GM12892 (cell line): Measurements from ENCODE around the gene ARHGAP35.
A peak's percentile ranks its signal among the peaks of the same experiment; 100 is the strongest.

Experiments used
- DNase-seq: peaks from one replicate; pipeline ENCODE4 v3.0.0; 2011; ENCODE audit not compliant: insufficient read length
- FAIRE-seq: peaks from 2 replicates; lab custom pipeline; 2011; peaks lifted over from hg19 to GRCh38; lab: Jason Lieb, UNC
- POLR2A ChIP-seq: IDR thresholded peaks from 2 replicates; pipeline ENCODE4 v1.6.1; 2011; ENCODE audit warnings: low read depth, low read length, control low read depth
- POLR2AphosphoS5 ChIP-seq: IDR thresholded peaks from 2 replicates; pipeline ENCODE4 v1.6.1; 2011; ENCODE audit warnings: low read depth, low read length, control low read depth
- TAF1 ChIP-seq: IDR thresholded peaks from 2 replicates; pipeline ENCODE4 v1.6.1; 2011; ENCODE audit warnings: low read depth, mild to moderate bottlenecking, control low read depth, low read length, borderline replicate concordance

The ARHGAP35 gene

DNA sequence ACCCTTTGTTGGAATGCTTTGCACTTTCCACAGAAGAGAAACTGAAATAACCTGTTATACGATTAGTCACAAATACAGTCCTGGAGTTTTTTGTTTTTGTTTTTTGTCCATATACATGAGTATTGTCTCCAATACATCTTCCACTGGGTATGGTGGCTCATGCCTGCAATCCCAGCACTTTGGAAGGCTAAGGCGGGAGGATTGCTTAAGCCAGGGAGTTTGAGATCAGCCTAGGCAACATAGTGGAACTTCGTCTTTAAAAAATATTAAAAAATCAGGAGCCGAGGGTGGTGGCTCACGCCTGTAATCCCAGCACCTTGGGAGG, 35.1 kb upstream of the ARHGAP35 start:
- FAIRE-seq = no peak
- TF ChIP-seq POLR2AphosphoS5 = no peak
- TF ChIP-seq TAF1 = no peak
- TF ChIP-seq POLR2A = no peak
- no peak for DNase-seq

DNA sequence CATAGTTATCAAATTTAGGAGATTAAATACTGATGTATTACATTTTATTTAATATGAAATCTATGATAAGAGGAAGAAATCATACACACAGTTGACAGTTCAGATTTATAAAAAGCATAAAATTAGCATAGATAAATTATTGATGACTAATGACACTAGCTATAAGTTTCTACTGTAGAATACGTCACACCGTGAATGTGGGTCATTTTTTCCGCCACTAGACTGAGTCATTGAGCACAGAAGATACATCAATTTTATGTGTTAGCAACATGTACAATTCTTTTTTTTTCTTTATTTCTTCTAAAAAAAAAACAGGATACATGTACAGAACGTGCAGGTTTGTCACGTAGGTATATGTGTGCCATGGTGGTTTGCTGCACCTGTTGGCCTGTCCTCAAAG, 32.3 kb upstream of the ARHGAP35 start:
- FAIRE-seq = no peak

GRCh38 chr19:46830864-46831263, 29.9 kb upstream of the ARHGAP35 start:
- no peak for FAIRE-seq
- no peak for DNase-seq
- no peak for TF ChIP-seq TAF1
- no peak for TF ChIP-seq POLR2AphosphoS5
- no peak for TF ChIP-seq POLR2A

More for the DNA sequence above, 32.3 kb upstream of the ARHGAP35 start:
- DNase-seq = no peak
- TF ChIP-seq POLR2A = no peak
- TF ChIP-seq TAF1 = no peak
- TF ChIP-seq POLR2AphosphoS5 = no peak

DNA sequence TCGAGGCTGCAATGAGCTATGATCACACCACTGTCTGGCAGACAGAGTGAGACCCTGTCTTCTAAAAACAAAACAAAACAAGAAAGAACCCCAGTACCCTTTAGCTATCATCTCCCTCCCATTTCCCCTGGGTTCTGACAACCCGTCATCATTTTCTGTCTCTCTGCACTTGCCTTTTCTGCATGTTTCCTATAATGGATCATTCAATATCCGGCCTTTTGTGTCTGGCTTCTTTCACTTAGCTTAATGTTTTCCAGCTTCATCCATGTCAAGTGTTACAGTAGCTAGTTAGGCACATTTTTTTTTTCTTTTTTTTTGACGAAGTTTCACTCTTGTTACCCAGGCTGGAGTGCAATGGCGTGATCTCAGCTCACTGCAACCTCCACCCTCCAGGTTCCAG, 26.7 kb upstream of the ARHGAP35 start:
- no peak for TF ChIP-seq TAF1
- TF ChIP-seq POLR2A = no peak
- TF ChIP-seq POLR2AphosphoS5 = no peak
- DNase-seq (no peak), FAIRE-seq (no peak)

DNA sequence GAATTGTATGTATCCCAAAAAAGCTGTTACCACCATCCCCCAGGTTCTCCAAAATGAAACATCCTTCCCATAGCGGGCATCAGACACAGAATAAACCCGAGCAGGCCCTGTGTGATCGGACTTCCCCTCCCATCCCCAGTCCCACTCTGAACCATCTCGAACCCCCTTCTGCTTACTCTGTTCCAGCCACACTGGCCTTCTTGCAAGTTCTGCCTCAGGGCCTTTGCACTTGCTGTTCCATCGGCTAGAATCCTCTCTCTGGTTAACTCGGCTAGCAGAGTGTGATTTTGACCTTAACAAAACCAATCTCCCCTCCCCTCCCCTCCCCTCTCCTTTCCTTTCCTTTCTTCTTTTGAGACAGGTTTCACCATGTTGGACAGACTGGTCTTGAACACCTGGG, 25.8 kb upstream of the ARHGAP35 start:
- DNase-seq (no peak), FAIRE-seq (no peak)
- no peak for TF ChIP-seq POLR2A
- no peak for TF ChIP-seq TAF1
- no peak for TF ChIP-seq POLR2AphosphoS5

- no peak for DNase-seq
- no peak for FAIRE-seq
- TF ChIP-seq POLR2AphosphoS5 (no peak), POLR2A (no peak), TAF1 (no peak)
Measured at GRCh38 chr19:46838160-46838559, 22.6 kb upstream of the ARHGAP35 start.

GRCh38 chr19:46839752-46840497, 20.9 kb upstream of the ARHGAP35 start:
- FAIRE-seq = no peak
- no peak for DNase-seq
- TF ChIP-seq POLR2A = no peak
- TF ChIP-seq POLR2AphosphoS5 = no peak
- no peak for TF ChIP-seq TAF1

DNA sequence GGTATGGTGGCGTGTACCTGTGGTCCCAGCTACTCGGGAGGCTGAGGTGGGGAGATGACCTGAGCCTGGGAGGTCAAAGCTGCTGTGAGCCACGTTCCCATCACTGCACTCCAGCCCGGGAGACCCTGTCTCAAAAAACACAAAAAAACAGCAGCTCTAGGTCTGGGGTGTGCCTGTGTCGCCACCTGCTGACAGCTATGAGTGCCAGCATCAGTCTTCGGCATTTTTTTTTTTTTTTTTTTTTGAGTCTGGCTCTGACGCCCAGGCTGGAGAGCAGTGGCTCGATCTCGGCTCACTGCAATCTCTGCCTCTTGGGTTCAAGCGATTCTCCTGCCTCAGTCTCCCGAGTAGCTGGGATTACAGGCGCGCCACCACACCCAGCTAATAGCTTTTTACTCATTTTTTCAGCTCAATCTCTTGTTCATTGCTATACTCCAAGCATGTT, 20.3 kb upstream of the ARHGAP35 start:
- no peak for TF ChIP-seq POLR2A
- FAIRE-seq = no peak
- DNase-seq = peak; percentile 51

DNA sequence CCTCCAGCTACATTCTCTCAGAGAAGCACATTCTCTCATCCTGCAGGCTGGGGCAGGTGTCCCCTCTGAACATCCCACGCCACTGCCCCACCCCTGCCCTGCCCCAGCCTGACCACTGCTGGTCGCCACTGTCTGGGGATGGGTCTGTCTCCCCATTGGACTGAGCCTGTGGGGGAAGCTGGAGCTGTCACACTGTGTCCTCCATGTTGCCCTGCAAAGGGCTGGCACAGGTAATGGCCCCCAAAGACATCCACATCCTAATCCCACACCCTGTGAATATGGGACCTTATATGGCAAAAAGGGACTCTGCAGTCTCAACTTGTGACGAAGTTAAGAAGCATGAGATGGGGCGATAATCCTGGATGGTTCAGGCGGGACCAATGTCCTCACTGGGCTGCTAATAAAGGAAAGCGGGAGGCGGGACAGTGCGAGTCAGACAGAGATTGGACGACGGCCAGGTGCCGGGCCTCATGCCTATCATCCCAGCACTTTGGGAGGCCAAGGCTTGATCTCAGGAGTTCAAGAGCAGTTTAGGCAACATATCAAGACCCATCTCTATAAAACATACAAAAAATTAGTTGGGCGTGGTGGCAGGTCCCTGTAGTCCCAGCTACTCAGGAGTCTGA, 19.2 kb upstream of the ARHGAP35 start:
- FAIRE-seq = no peak
- TF ChIP-seq POLR2A = no peak
- no peak for TF ChIP-seq TAF1
- no peak for TF ChIP-seq POLR2AphosphoS5
- no peak for DNase-seq

- TF ChIP-seq TAF1 (no peak), POLR2AphosphoS5 (no peak), POLR2A (no peak)
- no peak for FAIRE-seq
Measured at GRCh38 chr19:46842791-46843190, 18.0 kb upstream of the ARHGAP35 start.

GRCh38 chr19:46844067-46844489, 16.7 kb upstream of the ARHGAP35 start:
- DNase-seq (no peak), FAIRE-seq (no peak)
- no peak for TF ChIP-seq POLR2AphosphoS5
- TF ChIP-seq POLR2A = no peak
- TF ChIP-seq TAF1 = no peak

More at GRCh38 chr19:46842791-46843190, 18.0 kb upstream of the ARHGAP35 start:
- no peak for DNase-seq

DNA sequence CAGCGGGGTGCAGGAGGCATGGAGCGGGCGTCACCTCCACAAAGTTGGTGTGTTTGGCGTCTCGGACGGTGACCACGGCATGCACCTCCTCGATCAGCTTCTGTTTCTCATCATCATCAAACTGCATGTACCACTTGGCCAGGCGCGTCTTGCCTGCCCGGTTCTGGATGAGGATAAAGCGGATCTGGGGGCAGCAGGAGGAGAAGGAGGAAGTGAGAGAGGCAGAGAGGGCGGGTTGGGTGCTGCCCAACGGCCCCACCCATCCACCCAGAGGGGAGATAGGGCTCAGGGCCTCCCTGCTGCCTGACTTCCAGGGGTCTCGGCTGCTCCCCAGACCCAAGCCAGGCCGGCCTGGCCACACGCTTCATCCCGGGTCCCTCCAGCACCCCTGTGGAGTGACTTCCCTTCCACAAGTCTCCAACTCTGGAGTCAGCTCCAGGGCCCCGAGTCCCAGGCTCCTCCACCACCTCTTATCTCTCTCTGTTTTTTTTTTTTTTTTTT, 14.8 kb upstream of the ARHGAP35 start:
- DNase-seq (no peak), FAIRE-seq (no peak)
- TF ChIP-seq POLR2A (no peak), POLR2AphosphoS5 (no peak)
